GM21825 (cell line): ENCODE results near the gene EDN1.
A peak's percentile ranks its signal among the peaks of the same experiment; 100 is the strongest.

Experiments used
- ATAC-seq: cut with Tn5 transposase; IDR thresholded peaks from one replicate; pipeline ENCODE4 v1.9.1; 2021; ENCODE audit warnings: mild to moderate bottlenecking, moderate library complexity; ENCODE audit not compliant: unreplicated experiment

Gene EDN1

DNA sequence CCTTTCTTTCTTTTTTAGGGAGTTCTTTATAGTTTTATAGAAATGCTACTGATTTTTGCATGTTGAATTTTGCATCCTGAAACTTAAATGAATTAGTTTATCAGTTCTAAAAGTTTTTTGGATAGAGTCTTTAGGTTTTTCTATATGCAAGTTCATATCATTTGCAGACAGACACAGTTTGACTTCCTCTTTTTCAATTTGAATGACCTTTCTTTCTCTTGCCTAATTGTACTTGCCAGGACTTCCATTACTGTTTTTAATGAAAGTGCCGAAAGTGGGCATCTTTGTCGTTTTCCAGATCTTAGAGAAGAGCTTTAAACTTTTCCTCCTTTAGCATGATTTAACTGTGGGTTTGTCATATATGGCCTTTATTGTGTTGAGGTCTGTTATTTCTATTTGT lies 21.1 kb upstream of the EDN1 start:
- ATAC-seq: no peak

DNA sequence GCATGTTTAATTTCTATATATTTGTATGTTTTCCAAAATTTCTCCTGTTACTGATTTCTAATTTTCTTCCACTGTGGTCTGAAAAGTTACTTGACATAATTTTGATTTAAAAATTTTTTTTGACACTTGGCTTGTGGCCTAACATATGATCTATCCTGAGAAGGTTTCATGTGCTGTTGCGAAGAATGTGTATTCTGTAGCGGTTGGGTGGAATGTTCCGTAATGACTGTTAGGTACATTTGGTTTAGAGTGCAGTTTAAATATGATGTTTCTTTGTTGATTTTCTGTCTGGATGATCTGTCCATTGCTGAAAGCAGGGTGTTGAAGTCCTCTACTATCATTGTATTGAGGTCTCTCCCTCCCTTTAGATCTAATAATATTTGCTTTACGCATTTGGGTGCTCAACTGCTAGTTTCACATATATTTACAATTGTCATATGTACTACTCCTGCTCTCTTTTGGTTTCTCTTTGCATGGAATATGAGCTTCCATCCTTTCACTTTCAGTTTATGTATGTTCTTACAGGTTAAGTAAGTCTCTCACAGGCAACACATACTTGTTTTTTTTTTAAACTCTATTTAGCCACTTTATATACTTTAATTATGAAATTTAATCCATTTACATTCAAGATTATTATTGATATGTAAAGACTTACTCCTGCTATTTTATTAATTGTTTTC lies 19.5 kb upstream of the EDN1 start:
- no peak for ATAC-seq

DNA sequence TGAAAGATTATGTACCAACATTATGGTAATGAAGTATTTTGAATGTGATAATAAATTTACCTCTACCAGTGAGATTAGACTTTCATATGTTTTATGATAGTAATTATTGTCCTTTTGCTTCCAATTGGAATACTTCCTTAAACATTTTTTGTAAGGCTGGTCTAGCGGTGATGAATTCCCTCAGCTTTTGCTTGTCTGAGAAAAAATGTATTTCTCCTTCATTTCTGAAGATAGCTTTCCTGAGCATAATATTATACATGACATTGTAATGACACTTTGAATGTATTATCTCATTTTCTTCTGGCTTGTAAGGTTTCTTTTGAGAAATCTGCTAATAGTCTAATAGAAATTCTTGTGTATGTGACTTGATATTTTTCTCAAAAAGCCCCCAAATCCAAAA lies 18.6 kb upstream of the EDN1 start:
- no peak for ATAC-seq

DNA sequence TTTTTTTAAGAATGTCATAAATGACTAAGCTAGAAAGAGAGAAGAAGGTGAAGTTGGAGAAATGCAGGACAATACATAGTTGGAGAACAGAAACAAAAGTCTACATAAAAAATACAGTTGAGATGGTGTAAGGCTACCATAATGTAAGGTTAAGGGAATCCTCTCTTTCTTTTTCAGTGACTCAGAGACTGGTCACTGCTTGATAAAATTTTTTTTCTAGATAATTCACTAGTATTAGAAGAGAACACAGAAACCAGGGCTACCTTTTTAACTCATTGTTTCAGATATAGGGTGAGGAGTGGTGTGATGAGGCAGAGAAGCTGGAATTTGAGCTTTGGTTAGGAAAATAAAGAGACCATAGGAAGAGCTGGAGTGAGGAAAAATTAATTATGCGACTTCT lies 18.2 kb upstream of the EDN1 start:
- no peak for ATAC-seq

DNA sequence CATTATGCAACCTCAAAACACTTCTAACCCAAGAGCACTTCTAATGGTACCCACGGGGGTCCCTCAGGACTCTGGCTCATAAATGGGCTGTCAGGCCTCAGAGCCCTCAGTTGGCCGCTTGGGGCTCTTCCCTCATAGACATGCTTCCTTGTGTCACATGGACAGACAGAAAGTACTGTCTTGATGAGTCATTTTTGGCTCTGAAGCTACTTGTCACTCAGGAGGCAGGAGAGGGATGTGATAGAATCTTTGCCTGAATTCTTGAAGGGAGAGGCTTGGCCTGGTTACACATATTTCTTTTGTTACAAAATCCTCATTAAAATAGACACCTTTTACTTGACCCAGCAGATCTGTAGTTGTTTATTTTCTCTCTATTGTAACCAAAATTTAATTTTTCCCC lies 15.1 kb upstream of the EDN1 start:
- no peak for ATAC-seq

DNA sequence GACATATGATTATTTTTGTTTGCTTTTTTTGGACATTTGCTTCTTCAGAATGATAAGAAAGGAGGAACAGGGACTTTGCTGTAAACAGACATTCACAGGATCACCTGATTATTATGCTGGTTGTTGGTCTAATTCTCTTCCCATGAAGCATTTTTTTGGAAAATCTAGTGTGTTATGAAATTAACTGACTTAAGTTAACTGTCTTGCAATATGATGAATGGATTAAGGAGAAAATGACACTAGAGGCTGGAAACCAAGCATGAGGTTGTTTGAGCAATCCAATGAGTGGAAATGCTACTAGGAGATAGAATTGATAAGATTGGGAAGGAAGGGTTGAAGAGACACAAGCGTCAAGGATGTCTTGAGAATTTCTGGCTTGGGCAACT lies 13.2 kb upstream of the EDN1 start:
- no peak for ATAC-seq

DNA sequence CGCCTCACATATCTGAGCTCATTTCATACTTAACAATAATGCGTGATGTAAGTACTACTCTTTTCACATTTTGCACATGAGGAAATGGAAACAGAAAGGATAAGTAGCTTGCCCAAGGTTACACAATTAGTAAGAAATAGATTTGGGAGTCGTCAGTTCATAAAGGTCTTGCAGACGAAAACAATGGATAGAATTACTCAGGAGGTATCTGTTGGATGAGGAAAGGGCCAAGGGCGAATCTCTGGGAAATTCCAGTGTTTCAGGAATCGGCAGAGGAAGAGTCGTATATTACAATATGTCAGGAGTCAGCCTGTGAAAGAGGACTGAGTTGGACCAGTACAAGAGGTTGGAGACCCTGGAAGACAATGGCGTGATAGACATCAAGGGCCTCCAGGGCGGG lies 12.8 kb upstream of the EDN1 start:
- ATAC-seq: no peak

DNA sequence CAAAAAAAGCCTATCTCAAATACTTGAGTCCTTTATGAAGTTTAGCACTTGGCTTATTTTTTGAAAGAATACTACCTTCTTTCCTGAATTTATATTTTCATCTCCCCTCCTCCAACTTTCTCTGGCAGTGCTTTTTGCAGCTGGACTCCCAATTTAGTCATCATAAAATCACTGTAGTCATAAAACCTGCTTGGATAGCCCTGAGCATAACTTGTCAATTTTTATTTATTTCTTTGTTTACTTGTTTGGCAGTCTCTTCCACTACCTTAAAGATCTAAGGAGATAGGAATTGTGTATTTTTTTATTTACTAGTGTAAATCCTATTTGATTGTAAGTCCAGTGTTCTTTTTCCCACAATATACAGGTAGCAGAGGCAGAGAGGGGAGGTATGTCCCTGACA lies 11.2 kb upstream of the EDN1 start:
- no peak for ATAC-seq

DNA sequence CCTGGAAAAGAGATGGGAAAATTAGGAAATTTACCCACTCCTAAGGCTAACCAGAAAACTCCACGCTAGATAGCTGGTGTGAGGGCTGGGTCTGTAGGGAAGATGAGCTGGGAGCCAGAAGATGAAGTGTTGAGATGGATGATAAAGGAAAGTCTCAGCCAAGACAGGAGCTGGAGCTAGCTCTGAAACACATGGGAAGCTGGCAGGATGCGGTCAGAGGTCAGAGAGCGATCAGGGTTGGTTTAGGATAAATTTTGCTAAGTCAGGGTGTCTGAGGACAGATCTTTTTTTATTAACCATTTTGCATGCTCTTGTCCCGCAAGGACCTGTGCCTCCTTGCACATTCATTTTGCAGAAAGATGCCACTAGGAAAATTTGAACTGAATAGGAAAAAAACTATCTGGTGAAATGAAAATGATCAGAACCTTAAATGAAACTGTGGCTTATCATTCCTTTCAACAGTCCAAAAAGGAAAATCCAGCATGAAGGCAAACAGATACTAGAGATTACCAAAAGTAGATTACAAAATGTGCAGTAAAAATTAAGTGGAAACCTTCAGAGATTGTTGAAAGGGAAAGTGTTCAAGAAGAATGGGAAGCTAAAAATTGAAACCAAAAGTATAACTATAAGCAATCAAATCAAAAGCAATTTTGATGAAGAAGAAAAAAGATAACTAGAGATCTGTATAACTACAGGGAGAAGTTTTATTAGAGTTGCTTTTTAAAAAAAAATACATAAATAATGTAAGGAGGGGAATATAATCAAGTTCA lies 10.7 kb upstream of the EDN1 start:
- no peak for ATAC-seq

DNA sequence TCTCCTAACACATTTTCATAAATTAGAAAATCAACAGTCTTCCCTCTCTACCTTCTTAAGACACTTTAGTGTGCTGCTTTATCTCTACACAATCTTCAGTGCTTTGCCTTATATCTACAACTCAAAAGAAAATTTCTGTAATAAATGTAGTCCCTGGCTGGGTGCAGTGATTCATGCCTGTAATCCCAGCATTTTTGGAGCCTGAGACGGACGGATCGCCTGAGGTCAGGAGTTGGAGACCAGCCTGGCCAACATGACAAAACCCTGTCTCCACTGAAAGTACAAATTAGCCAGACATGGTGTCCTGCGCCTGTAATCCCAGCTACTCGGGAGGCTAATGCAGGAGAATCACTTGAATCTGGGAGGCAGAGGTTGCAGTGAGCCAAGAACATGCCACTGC lies 9.7 kb upstream of the EDN1 start:
- ATAC-seq: no peak

DNA sequence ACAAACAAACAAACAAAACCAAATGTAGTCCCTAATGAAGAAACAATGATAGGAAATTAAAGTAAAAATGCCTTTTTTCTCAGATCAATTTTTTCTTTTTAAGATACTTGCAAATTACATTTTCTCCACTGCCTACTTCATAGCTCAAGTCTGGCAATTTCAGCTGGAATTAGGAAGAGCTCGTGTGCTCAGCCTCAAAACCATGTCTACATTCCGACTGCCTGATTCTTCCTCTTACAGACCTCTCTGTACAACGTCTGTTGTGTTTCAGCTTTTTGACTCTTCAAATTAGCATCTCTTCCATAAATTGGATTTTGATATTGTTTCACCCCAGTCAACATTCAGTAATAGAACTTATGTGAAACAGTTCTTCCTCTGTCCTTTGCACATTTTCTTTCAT lies 9.3 kb upstream of the EDN1 start:
- ATAC-seq: no peak

DNA sequence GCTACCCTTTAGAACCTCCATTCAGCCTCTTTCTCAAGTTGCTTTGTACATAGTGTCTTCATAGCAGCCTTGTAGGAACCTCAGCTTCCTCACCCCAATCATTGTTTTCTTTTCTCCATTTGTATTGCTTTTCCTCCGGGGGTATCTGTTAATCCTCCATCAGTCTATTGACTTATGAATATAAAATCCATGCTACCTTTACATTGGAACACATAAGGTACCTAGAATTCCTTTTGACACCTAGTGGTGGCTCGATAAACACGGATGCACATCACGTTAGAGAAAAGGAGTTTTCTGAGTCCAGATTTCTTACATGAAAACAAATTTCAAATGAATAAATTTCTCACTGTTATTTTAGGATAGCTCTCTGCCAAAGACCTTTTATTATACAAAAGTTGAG lies 6.3 kb upstream of the EDN1 start:
- ATAC-seq: no peak

DNA sequence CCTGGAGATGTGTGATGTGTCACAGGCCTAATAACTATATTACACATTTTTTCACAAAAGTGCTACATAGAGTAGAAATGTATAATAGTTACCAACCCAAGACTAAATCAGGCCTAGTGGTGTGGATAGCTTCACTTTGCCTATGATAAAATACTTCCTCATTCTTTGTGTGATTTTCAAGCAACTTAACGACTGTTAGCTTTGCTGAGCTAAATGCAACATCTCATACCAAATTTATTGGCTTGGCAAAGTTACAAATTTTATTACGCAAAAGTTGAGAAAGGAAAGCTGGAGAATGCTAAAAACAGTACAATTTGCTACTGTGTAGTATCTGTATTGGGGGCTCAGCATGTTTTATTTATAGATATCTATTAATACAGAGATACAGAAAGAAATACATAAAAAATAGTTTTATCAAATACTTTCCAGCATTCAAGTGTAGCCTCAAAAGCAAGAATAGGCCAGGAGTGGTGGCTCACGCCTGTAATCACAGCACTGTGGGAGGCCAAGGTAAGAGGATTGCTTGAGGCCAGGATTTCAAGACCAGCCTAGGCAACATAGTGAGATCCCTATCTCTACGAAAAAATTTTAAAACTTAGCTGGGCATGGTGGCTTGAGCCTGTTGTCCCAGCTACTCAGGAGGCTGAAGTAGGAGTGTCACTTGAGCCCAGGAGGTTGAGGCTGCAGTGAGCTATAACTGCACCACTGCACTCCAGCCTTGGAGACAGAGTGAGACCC lies 3.6 kb upstream of the EDN1 start:
- no peak for ATAC-seq

DNA sequence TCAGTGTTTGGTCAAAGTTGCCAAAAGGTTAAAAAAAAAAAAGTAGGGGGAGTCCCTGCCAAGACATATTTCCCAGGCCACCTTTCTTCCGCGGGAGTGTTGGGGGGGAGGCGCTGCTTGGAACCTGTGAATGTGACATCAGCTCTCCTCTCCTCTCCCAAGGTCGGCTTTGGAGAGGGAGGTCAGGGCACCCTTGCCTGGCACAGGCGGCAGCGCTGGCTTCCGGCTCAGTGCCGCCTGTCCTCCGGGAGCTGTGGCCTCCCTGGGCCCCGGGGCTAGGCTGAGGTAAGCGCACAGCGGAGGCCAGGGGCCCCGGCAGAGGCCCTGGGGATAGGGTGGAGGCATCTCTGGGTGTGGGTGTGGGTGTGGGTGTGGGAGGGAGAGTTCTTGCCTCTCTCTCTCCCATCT lies 1.9 kb upstream of the EDN1 start:
- no peak for ATAC-seq

DNA sequence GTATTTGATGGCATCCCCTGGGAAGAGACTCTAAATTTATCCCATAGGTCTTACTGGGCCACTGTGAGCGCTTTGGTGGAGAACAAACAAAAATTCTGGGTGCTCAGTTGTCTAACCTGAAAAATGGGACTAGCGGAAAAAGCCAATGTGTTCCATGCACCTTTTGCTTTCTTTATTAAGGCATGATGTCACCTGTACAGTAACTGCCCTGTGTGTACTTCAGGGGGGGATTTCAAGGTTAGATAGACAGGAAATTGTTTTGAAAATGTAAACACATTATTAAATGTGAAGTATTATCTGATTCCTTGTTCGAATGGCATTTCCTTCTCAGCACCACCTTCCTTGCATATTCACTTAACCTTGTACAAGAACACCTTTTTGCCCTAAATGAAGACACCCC lies 1.2 kb upstream of the EDN1 start:
- ATAC-seq: no peak

DNA sequence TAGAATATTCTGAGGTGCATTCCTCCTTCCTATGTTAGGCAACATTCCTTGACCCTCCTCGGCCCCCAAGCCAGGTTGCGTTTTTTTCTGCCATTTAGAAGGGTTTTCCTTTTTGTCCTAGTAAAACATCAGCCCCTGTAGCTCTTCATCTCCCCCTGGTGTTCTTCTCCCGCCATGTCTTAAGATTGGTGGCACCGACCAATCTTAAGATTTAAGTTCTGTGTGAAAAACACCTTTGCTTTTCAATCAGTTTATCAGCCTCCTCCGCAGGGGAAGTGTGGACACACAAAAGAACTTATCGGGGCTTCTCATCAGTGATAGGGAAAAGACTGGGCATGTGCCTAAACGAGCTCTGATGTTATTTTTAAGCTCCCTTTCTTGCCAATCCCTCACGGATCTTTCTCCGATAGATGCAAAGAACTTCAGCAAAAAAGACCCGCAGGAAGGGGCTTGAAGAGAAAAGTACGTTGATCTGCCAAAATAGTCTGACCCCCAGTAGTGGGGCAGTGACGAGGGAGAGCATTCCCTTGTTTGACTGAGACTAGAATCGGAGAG lies 719 bp upstream of the EDN1 start:
- ATAC-seq: peak; percentile 31

DNA sequence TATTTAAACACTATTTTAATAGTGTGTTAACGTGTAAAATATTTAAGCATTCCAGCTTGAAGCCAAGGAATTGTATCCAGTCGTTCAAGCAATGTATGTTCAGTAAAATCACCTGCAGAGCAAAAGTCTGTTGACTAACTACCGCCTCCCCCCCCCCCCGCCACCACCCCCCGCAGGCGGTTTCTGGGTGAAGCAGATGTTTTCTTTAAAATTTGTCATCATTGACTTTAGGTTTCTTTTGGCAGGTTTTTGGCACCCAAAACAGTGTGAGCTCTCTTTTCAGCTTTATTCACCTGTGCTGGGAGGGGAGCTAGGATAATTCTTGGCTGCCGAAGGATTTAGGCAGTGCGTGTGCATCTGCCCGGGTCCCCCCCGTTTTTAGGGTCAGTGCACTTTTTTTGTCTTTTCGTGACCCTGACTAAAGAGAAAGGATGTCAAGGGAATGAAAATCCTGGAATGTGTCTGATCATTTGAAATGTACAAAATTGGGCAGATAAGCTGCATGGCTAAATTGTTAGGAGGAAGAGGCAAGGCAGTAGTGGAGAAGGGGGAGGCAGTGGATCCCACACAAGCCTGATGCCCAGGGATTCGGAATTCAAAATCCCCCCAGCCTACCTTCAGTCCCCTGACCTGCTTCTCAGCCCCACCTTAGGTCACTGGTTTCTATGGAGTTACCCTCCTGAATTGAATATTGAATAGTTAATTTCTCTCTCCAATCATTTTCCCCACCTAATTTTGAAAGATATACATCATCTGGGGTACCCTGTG lies 1.1 kb downstream of the EDN1 start:
- ATAC-seq: no peak

DNA sequence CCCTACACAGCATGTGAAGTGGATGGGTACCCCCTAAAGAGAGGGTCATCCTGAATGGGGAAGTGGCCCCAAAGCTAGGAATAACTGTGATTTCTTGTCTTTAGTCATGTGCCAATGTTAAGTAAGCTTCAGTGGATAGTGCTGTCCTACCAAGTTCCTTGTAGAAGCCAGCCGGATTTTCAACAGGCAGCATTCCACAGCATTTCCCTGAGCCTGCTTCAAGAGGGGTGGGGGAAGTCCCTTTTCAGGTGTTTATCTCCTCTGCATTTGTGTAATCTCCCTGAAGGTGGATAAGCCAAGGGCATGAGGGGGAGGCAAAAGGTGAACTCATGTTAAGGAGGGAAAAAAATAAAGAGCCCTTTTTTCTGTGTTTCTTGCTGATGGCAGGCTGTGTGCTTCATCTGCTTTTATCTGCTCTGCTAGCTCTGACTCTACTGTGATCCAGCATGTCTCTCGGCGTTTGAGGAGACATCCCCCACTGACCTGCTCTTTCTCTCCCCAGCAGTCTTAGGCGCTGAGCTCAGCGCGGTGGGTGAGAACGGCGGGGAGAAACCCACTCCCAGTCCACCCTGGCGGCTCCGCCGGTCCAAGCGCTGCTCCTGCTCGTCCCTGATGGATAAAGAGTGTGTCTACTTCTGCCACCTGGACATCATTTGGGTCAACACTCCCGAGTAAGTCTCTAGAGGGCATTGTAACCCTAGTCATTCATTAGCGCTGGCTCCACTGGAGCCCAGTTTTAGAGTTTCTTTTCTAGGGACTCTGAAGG lies 1.9 kb downstream of the EDN1 start:
- ATAC-seq: no peak

DNA sequence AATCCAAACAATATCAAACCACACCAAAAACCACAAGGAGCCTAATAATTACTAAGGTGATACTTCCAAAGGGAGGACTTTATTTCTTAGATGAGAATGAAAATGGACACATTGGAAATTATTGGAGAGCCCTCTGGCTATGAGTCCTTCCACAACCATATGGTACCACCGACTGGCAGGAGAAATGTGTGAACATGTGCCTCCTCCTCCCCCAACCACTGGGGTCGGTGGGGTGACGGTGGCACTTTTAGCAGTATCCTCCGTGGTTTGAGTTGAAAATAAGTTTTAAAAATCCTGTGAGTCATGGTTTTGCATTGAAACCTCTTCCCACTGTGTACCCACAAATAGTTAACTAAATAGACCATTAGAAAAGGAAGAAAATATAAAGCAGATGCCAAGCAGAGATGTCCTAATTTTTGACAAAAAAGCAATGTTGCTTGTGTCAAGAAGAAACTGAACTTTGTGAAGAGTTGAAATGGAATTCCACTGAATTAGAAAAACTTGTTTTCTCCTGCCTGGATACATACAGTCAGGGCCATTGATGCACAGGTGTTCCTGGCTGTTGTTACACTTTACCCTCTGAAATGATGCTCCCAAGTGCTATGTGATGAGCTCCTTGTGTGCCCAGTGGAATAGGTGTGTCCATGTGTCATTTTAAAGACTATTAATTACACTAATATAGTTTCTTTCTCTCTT lies 3.2 kb downstream of the EDN1 start:
- no peak for ATAC-seq
